T-helper 22 cell (primary cell): Measurements from ENCODE around the gene RTF2.
"Not testable (repeated sequence)": the region's sequence is repeated elsewhere in the genome, so short reads cannot be mapped to it uniquely, and the experiment has no call there.

Experiments
- DNase-seq: peaks from one replicate; pipeline ENCODE4 v3.0.0-alpha.2; 2020; ENCODE audit warnings: low read depth

RTF2 gene

GRCh38 chr20:56501116-56501515 is 32.7 kb downstream of the RTF2 start:
- DNase-seq: no peak

- no peak for DNase-seq
Observed at GRCh38 chr20:56503916-56504315, 35.5 kb downstream of the RTF2 start.

GRCh38 chr20:56504373-56505005 is 36.1 kb downstream of the RTF2 start:
- DNase-seq: no peak

GRCh38 chr20:56506103-56506502 is 37.7 kb downstream of the RTF2 start:
- no peak for DNase-seq

GRCh38 chr20:56511926-56512325 is 43.5 kb downstream of the RTF2 start:
- no peak for DNase-seq

- DNase-seq: no peak
Observed at GRCh38 chr20:56513161-56514150, 45.0 kb downstream of the RTF2 start.

- DNase-seq: no peak
Observed at GRCh38 chr20:56516631-56517030, 48.2 kb downstream of the RTF2 start.

GRCh38 chr20:56517211-56517610 is 48.8 kb downstream of the RTF2 start:
- DNase-seq: no peak

GRCh38 chr20:56517641-56518040 is 49.2 kb downstream of the RTF2 start:
- no peak for DNase-seq

GRCh38 chr20:56518126-56518525 is 49.7 kb downstream of the RTF2 start:
- no peak for DNase-seq

GRCh38 chr20:56518721-56519398 is 50.4 kb downstream of the RTF2 start:
- no peak for DNase-seq

GRCh38 chr20:56519551-56519950 is 51.1 kb downstream of the RTF2 start:
- no peak for DNase-seq

GRCh38 chr20:56520180-56520579 is 51.8 kb downstream of the RTF2 start:
- DNase-seq: no peak

GRCh38 chr20:56520746-56521354 is 52.4 kb downstream of the RTF2 start:
- DNase-seq: not testable (repeated sequence)

GRCh38 chr20:56522311-56522710 is 53.9 kb downstream of the RTF2 start:
- no peak for DNase-seq

GRCh38 chr20:56524444-56524843 is 56.0 kb downstream of the RTF2 start, which contains the start of gene FAM209A:
Gene FAM209A, plus strand, starts transcription at chr20:56524744. Its CDS starts 65 bp downstream, at chr20:56524809.
- not testable (repeated sequence) for DNase-seq

GRCh38 chr20:56527521-56527920 is 59.1 kb downstream of the RTF2 start:
- DNase-seq: no peak

- DNase-seq: not testable (repeated sequence)
Observed at GRCh38 chr20:56532946-56533345, 64.5 kb downstream of the RTF2 start, which contains the start of gene FAM209B. Gene FAM209B, plus strand, starts transcription at chr20:56533246. Its CDS starts 96 bp downstream, at chr20:56533342.

GRCh38 chr20:56537997-56538396 is 69.6 kb downstream of the RTF2 start:
- no peak for DNase-seq

GRCh38 chr20:56540415-56540814 is 72.0 kb downstream of the RTF2 start:
- DNase-seq: no peak

- no peak for DNase-seq
Observed at GRCh38 chr20:56542489-56543030, 74.1 kb downstream of the RTF2 start.

GRCh38 chr20:56551571-56551970 is 83.1 kb downstream of the RTF2 start:
- no peak for DNase-seq
